ENCODE results near the gene C1orf56.

- TF ChIP-seq SUZ12 (IDR thresholded peaks at IDR 0.05; ENCODE audit: extremely low read depth, insufficient read depth, insufficient read length) (no peak), YY1 (IDR thresholded peaks at IDR 0.05; ENCODE audit: insufficient read depth, insufficient read length) (no peak), ZNF274 (IDR thresholded peaks at IDR 0.05; ENCODE audit: low read depth, low read length) (no peak)
Observed at GRCh38 chr1:151001602-151002001, 45.9 kb upstream of the C1orf56 start.
